Parathyroid adenoma (tissue), 2 donors: ENCODE measurements around the gene TMEM45B.
"Not testable (repeated sequence)": the region's sequence is repeated elsewhere in the genome, so short reads cannot be mapped to it uniquely, and the experiment has no call there.

Experiments used
- H2AFZ ChIP-seq: fragments of 300-600 bp; sonication (generic); one replicate; pipeline ENCODE4 v1.7.0; 2017; ENCODE audit warnings: antibody characterized with exemption, mild to moderate bottlenecking
- H3K27ac ChIP-seq: fragments of 300-600 bp; sonication (generic); one replicate; pipeline ENCODE4 v1.7.0; 2017
- H3K27me3 ChIP-seq: fragments of 300-600 bp; sonication (generic); one replicate; pipeline ENCODE4 v1.7.0; 2017; ENCODE audit warnings: low read length; ENCODE audit not compliant: control insufficient read depth, insufficient read depth
- H3K36me3 ChIP-seq: fragments of 300-600 bp; sonication (generic); one replicate; pipeline ENCODE4 v1.7.0; 2017; ENCODE audit warnings: low read length; ENCODE audit not compliant: control insufficient read depth, insufficient read depth
- H3K4me1 ChIP-seq: fragments of 300-600 bp; sonication (generic); one replicate; pipeline ENCODE4 v1.7.0; 2017; ENCODE audit warnings: control low read depth
- H3K4me2 ChIP-seq: fragments of 300-600 bp; sonication (generic); one replicate; pipeline ENCODE4 v1.7.0; 2017; ENCODE audit warnings: low read length
- H3K4me3 ChIP-seq: fragments of 300-600 bp; sonication (generic); one replicate; pipeline ENCODE4 v1.7.0; 2017; ENCODE audit warnings: low read depth, low read length
- H3K79me2 ChIP-seq: fragments of 300-600 bp; sonication (generic); one replicate; pipeline ENCODE4 v1.7.0; 2017; ENCODE audit warnings: control low read depth
- H3K9ac ChIP-seq: fragments of 300-600 bp; sonication (generic); one replicate; pipeline ENCODE4 v1.7.0; 2017; ENCODE audit warnings: mild to moderate bottlenecking
- H3K9me3 ChIP-seq: fragments of 300-600 bp; sonication (generic); one replicate; pipeline ENCODE4 v1.7.0; 2017; ENCODE audit warnings: low read length; ENCODE audit not compliant: control insufficient read depth
- CTCF ChIP-seq: fragments of 300-600 bp; sonication (generic); IDR thresholded peaks from one replicate; pipeline ENCODE4 v1.7.0; 2017; ENCODE audit warnings: antibody characterized with exemption, mild to moderate bottlenecking
- donor health status: primary hyperparathyroidism.

TMEM45B gene

GRCh38 chr11:129785383-129786111, 30.1 kb upstream of the TMEM45B start:
- Histone ChIP-seq H3K9ac (no peak overlapping the region), H3K4me1 (no peaks in the 10 kb centered on the region), H2AFZ (no peak overlapping the region), H3K27ac (no peak overlapping the region), H3K4me2 (no peak overlapping the region), H3K27me3 (no peaks in the 10 kb centered on the region), H3K79me2 (no peaks in the 10 kb centered on the region), H3K4me3 (no peak overlapping the region), H3K36me3 (no peaks in the 10 kb centered on the region), H3K9me3 (no peaks in the 10 kb centered on the region)
- no peak for TF ChIP-seq CTCF

GRCh38 chr11:129786112-129786416, 29.6 kb upstream of the TMEM45B start:
- not testable (repeated sequence) for H3K79me2 ChIP-seq, H3K27ac ChIP-seq, H3K36me3 ChIP-seq, H3K9me3 ChIP-seq, H3K27me3 ChIP-seq, H3K4me3 ChIP-seq, H3K9ac ChIP-seq, H3K4me1 ChIP-seq, H3K4me2 ChIP-seq, H2AFZ ChIP-seq

GRCh38 chr11:129787532-129788155, 28.0 kb upstream of the TMEM45B start:
- H3K79me2 ChIP-seq = no peaks in the 10 kb centered on the region
- TF ChIP-seq CTCF = no peak
- no peak overlapping the region for H3K9ac ChIP-seq
- H3K27me3 ChIP-seq = no peaks in the 10 kb centered on the region
- H3K9me3 ChIP-seq = no peaks in the 10 kb centered on the region
- H3K4me2 ChIP-seq = no peak overlapping the region
- H2AFZ ChIP-seq = no peak overlapping the region
- H3K4me3 ChIP-seq = no peak overlapping the region
- H3K36me3 ChIP-seq = no peaks in the 10 kb centered on the region
- H3K4me1 ChIP-seq = no peaks in the 10 kb centered on the region
- no peak overlapping the region for H3K27ac ChIP-seq

- Histone ChIP-seq H3K79me2 (no peaks in the 10 kb centered on the region), H3K27ac (no peak overlapping the region), H3K36me3 (no peaks in the 10 kb centered on the region), H3K4me2 (no peak overlapping the region), H3K4me1 (no peaks in the 10 kb centered on the region), H3K27me3 (no peaks in the 10 kb centered on the region), H3K9ac (no peak overlapping the region), H3K9me3 (no peaks in the 10 kb centered on the region), H2AFZ (no peak overlapping the region), H3K4me3 (no peak overlapping the region)
- TF ChIP-seq CTCF = no peak
These were observed 27.4 kb upstream of the TMEM45B start for GRCh38 chr11:129788278-129788677.

- Histone ChIP-seq H2AFZ (no peak overlapping the region), H3K4me2 (no peak overlapping the region), H3K9me3 (no peaks in the 10 kb centered on the region), H3K4me1 (no peaks in the 10 kb centered on the region), H3K27ac (no peak overlapping the region), H3K4me3 (no peak overlapping the region), H3K79me2 (no peaks in the 10 kb centered on the region), H3K9ac (no peak overlapping the region), H3K27me3 (no peaks in the 10 kb centered on the region), H3K36me3 (no peaks in the 10 kb centered on the region)
- TF ChIP-seq CTCF = no peak
These were observed 25.5 kb upstream of the TMEM45B start for GRCh38 chr11:129790106-129790505.
